ENCODE results near the gene HSPB6.

Gene HSPB6

DNA sequence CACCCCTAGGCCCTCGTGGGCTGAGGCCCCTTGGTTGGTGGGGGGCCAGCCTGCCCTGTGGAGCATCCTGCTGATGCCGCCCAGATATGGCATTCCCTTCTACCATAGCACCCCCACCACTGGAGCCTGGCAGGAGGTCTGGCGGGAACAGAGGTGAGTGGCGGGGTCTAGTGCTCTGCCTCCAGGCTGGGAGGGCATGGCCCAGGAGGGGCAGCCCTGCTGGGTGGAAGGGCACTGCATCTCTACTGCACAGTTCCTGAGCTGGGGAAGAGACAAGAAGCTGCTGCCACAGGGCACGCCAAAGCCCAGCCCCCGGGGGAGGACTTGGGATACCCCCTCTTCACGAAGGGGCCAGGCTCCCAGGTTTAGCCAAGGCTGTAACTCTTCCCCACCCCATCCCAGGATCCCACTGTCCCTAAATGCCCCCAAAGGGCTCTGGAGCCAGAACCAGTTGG is 41.4 kb downstream of the HSPB6 start:
- in situ Hi-C loops (cut with HindIII; ENCODE audit: low sequenced_read_pairs) = no loop called here
- no peak for DNase-seq (ENCODE audit: low read depth, low spot score)
- TF ChIP-seq, protein P1, sequence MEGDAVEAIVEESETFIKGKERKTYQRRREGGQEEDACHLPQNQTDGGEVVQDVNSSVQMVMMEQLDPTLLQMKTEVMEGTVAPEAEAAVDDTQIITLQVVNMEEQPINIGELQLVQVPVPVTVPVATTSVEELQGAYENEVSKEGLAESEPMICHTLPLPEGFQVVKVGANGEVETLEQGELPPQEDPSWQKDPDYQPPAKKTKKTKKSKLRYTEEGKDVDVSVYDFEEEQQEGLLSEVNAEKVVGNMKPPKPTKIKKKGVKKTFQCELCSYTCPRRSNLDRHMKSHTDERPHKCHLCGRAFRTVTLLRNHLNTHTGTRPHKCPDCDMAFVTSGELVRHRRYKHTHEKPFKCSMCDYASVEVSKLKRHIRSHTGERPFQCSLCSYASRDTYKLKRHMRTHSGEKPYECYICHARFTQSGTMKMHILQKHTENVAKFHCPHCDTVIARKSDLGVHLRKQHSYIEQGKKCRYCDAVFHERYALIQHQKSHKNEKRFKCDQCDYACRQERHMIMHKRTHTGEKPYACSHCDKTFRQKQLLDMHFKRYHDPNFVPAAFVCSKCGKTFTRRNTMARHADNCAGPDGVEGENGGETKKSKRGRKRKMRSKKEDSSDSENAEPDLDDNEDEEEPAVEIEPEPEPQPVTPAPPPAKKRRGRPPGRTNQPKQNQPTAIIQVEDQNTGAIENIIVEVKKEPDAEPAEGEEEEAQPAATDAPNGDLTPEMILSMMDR (IDR thresholded peaks at IDR 0.05; ENCODE audit: low read depth, low read length) = no peak
- no peak overlapping the region for H3K4me3 ChIP-seq (ENCODE audit: low read depth, low read length)

DNA sequence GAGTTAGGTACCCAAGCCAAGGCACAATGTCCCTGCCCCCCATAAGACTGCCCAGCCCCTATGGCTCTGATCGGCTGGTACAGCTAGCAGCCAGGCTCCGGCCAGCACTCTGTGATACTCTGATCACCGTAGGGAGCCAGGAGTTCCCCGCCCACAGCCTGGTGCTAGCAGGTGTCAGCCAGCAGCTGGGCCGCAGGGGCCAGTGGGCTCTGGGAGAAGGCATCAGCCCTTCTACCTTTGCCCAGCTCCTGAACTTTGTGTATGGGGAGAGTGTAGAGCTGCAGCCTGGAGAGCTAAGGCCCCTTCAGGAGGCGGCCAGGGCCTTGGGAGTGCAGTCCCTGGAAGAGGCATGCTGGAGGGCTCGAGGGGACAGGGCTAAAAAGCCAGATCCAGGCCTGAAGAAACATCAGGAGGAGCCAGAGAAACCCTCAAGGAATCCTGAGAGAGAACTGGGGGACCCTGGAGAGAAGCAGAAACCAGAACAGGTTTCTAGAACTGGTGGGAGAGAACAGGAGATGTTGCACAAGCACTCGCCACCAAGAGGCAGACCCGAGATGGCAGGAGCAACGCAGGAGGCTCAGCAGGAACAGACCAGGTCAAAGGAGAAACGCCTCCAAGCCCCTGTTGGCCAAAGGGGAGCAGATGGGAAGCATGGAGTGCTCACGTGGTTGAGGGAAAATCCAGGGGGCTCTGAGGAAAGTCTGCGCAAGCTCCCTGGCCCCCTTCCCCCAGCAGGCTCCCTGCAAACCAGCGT is 42.1 kb downstream of the HSPB6 start:
- in situ Hi-C loops (cut with HindIII; ENCODE audit: low sequenced_read_pairs) = no loop called here
- TF ChIP-seq, protein P1 (IDR thresholded peaks at IDR 0.05; ENCODE audit: low read depth, low read length) = no peak
- no peak for DNase-seq (ENCODE audit: low read depth, low spot score)
- no peak overlapping the region for H3K4me3 ChIP-seq (ENCODE audit: low read depth, low read length)

DNA sequence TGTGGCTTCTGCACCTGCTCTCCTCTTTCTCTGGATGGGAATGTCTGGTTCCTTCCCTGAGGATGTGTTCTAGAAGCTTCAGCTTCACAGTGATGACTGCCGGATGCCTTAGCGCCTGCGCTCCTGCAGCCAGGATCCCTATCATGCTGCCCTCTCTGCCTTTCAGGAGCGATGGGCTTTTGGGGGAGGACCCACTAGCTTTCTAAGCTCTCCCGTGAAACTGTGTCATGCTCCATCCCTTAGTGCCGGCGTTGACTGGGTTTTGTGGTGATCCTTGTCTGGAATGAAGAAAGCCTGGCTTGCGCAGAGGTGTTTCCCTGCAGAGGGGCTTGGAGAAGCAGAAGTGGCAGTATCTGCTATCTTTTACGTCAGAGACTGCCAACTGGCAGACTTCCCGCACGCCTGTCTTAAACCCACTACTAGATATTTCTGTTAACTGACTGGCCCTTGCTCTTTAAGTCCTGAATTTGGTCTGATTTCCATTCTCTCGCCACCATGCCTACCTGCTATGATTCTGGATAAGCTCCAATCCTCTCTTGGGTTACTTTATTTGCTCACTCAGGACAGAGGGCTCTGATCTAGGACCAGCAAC is 42.8 kb downstream of the HSPB6 start:
- in situ Hi-C loops (cut with HindIII; ENCODE audit: low sequenced_read_pairs) = no loop called here
- DNase-seq (ENCODE audit: low read depth, low spot score) = no peak
- TF ChIP-seq, protein P1 (IDR thresholded peaks at IDR 0.05; ENCODE audit: low read depth, low read length) = no peak
- no peak overlapping the region for H3K4me3 ChIP-seq (ENCODE audit: low read depth, low read length)

DNA sequence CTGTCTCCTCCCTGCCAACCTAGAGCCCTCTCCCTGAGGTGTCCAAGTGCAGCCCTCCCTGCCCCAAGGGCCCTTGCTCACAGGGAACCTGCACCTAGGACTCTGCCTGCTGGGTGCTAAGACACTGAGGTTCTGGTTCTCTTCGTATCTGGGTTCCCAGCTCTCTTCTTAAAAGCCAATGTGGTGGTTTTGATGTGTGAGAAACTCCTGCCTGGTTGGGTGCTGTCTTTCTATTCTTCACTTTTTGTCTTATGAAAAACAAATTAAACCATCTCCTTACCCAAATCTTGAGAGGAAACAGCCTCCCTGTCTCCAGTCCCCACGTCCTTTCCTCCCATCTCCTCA is 43.4 kb downstream of the HSPB6 start:
- no peak for DNase-seq (ENCODE audit: low read depth, low spot score)
- H3K4me3 ChIP-seq (ENCODE audit: low read depth, low read length) = no peak overlapping the region
- TF ChIP-seq, protein P1 (IDR thresholded peaks at IDR 0.05; ENCODE audit: low read depth, low read length) = no peak
- in situ Hi-C loops (cut with HindIII; ENCODE audit: low sequenced_read_pairs) = no loop called here

DNA sequence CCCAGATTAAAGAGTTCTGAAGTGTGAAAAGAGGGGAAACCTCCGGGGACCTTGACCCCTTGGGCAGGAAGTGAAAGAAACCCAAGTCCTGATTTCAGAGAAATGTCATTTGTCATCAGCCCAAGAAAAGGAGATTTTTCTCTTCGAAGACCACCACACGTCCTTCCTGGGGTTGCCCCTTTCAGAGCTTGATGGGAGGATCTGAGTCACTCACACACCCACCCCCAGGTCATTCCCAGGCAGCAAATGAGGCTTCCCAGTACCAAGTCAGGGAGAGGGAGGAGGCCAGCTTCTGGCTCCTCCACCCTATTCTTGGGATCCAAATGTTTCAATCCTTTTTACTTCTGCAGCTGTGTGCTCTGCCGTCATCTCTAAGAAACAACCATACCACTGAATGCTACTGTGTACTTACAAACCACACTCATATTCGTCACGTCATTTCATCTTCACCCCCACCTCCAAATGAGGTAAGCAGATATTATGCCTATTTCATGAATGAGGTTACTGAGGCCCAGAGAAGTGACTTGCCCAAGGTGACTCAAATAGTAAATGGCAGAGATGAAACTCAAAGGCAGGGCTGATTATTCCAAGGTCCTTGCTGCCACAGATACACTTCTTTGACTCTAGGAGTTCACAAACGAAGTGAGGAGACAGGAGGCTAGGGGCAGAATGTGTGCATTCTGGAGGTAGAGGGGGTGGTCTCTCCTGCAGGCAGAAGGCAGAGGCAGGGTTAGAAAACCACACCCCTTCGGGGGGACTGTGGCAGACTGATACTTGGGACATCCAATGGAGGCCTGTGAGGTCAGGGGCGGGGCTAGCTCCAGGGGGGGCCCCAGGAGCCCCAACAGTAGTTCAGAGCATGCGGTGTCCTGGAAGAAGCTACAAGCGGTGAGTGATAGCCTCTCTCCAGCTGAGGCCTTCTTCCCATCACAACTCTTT is 44.0 kb downstream of the HSPB6 start:
- H3K4me3 ChIP-seq (ENCODE audit: low read depth, low read length) = no peak overlapping the region
- in situ Hi-C loops (cut with HindIII; ENCODE audit: low sequenced_read_pairs) = no loop called here
- TF ChIP-seq, protein P1 (IDR thresholded peaks at IDR 0.05; ENCODE audit: low read depth, low read length) = no peak
- no peak for DNase-seq (ENCODE audit: low read depth, low spot score)

All from astrocyte of the spinal cord (primary cell).